ENCODE results near the gene PDPK1.

The PDPK1 gene

DNA sequence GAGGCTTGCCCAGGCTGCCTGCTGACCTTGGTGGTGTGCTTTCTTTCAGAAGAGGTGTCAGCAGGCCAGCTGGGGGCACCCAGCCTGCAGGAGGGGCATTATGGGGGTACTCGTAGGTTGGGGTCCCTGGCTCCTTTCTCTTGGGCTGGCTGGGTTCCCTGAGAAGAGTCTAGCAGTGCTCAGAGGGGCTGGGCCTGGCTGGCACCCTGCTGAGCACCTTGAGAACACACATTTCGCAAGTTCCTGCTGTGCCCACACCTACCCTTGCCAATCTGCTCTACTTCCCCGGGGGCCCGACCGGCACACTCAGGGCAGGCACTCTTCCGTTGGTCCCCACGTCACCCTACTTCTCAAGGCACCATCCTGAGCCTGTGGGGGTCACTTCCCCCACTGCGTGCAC is 11.7 kb upstream of the PDPK1 start:
- peaks cover 47% of the 10 kb centered on the region for H3K36me3 ChIP-seq (replicated peaks)
- no peaks in the 10 kb centered on the region for H3K27me3 ChIP-seq (replicated peaks)
- TF ChIP-seq CTCF (IDR thresholded peaks at IDR 0.05; ENCODE audit: low read depth, low read length, missing control alignments): no peak
- H3K27ac ChIP-seq: no peak overlapping the region
- no peak for DNase-seq
- no peak overlapping the region for H3K4me3 ChIP-seq (ENCODE audit: low read depth, low read length)
- in situ Hi-C loops (cut with HindIII; ENCODE audit: low pct_ligation_motif_present, low sequenced_read_pairs): no loop called here

DNA sequence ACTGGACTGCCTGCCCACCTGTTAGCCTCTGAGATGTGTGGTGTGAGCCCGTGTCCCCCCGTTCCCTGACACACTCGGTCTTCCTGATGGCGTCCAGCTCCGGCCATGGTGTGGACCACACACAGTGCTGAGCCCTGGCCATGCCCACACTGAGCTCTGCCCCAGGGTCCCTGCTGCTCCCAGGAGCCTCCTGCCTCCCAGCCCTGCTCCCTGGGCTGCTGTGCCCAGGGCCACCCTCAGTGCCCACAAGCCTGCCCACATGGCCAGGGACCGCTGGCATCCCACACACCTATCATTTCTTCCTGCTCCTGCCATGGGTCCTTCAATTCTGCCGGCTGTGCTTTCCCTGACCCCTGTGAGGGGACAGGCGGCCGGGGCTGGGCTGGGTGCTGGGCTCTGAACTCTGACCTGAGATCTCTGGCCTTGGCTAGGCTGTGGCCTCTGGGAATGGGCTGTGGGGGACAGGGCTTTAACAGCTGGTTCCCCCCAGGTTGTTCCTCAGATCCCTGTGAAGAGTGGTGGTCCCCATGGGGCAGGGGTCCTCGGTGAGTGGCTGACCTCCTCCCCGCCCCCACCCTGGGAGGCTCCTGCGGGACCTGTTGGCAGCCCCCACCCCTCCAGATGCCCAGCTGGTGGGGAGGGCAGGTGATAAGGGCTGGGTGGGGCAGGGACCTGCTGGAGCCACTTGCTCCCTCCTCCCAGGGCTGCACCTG is 10.6 kb upstream of the PDPK1 start:
- in situ Hi-C loops (cut with HindIII; ENCODE audit: low pct_ligation_motif_present, low sequenced_read_pairs): no loop called here
- no peak for DNase-seq
- H3K4me3 ChIP-seq (ENCODE audit: low read depth, low read length): no peak overlapping the region
- no peak overlapping the region for H3K27ac ChIP-seq
- no peaks in the 10 kb centered on the region for H3K27me3 ChIP-seq (replicated peaks)
- peaks cover 43% of the 10 kb centered on the region for H3K36me3 ChIP-seq (replicated peaks)
- TF ChIP-seq CTCF (IDR thresholded peaks at IDR 0.05; ENCODE audit: low read depth, low read length, missing control alignments): no peak

- no peak overlapping the region for H3K27ac ChIP-seq
- no peak overlapping the region for H3K4me3 ChIP-seq (ENCODE audit: low read depth, low read length)
- H3K36me3 ChIP-seq (replicated peaks): peaks cover 41% of the 10 kb centered on the region
- no peak for DNase-seq
- H3K27me3 ChIP-seq (replicated peaks): no peaks in the 10 kb centered on the region
- TF ChIP-seq CTCF (IDR thresholded peaks at IDR 0.05; ENCODE audit: low read depth, low read length, missing control alignments): no peak
- in situ Hi-C loops (cut with HindIII; ENCODE audit: low pct_ligation_motif_present, low sequenced_read_pairs): no loop called here
Measured at GRCh38 chr16:2527784-2528100, 10.1 kb upstream of the PDPK1 start.

- no peak for DNase-seq
- TF ChIP-seq CTCF (IDR thresholded peaks at IDR 0.05; ENCODE audit: low read depth, low read length, missing control alignments): no peak
- Histone ChIP-seq H3K27me3 (replicated peaks) (no peaks in the 10 kb centered on the region), H3K4me3 (ENCODE audit: low read depth, low read length) (no peak overlapping the region), H3K27ac (no peak overlapping the region), H3K36me3 (replicated peaks) (peaks cover 38% of the 10 kb centered on the region)
- in situ Hi-C loops (cut with HindIII; ENCODE audit: low pct_ligation_motif_present, low sequenced_read_pairs): no loop called here
Measured at GRCh38 chr16:2528161-2529060, 9.4 kb upstream of the PDPK1 start.

- H3K27ac ChIP-seq: no peak overlapping the region
- H3K4me3 ChIP-seq (ENCODE audit: low read depth, low read length): no peak overlapping the region
- TF ChIP-seq CTCF (IDR thresholded peaks at IDR 0.05; ENCODE audit: low read depth, low read length, missing control alignments): peak; percentile 20
- no peaks in the 10 kb centered on the region for H3K27me3 ChIP-seq (replicated peaks)
- no peak for DNase-seq
- in situ Hi-C loops (cut with HindIII; ENCODE audit: low pct_ligation_motif_present, low sequenced_read_pairs): no loop called here
- peaks cover 32% of the 10 kb centered on the region for H3K36me3 ChIP-seq (replicated peaks)
Measured at GRCh38 chr16:2529061-2529931, 8.5 kb upstream of the PDPK1 start.

Data from brain microvascular endothelial cell (primary cell).